WTC11 (cell line): ENCODE data around the gene COL5A2. TPM values are rescaled to one million over a fixed set of nuclear protein-coding genes. Genes with fewer than 3 reads are reported as not detected.
A peak's percentile ranks its signal among the peaks of the same experiment; 100 is the strongest.

ENCODE experiments used
- ATAC-seq: fragments of 200-7000 bp; cut with Tn5 transposase; 2 replicates; pipeline ENCODE4 v1.10.0; 2021; ENCODE audit warnings: mild to moderate bottlenecking, moderate library complexity
- CTCF ChIA-PET: fragments of 300-600 bp; sonication (Branson Sonifier 250); formaldehyde crosslinking; loops from one replicate; lab custom pipeline; 2021; ENCODE audit warnings: antibody characterized with exemption; lab: Charles Lee
- POLR2A ChIA-PET: fragments of 350-600 bp; sonication (Branson Sonifier 250); formaldehyde crosslinking; loops from one replicate; lab custom pipeline; 2021; ENCODE audit warnings: antibody characterized with exemption; lab: Charles Lee
- DNase-seq: peaks from one replicate; pipeline ENCODE4 v3.0.0; 2021; ENCODE audit warnings: low spot score
- H3K27ac Mint-ChIP-seq: 2 replicates; pipeline ENCODE4 v1.8.0; 2021; ENCODE audit warnings: mixed read lengths
- H3K27me3 Mint-ChIP-seq: 2 replicates; pipeline ENCODE4 v1.8.0; 2021; ENCODE audit warnings: low read depth, mild to moderate bottlenecking, moderate library complexity, mixed read lengths
- H3K36me3 Mint-ChIP-seq: 2 replicates; pipeline ENCODE4 v1.8.0; 2021; ENCODE audit warnings: mixed read lengths
- H3K4me1 Mint-ChIP-seq: 2 replicates; pipeline ENCODE4 v1.8.0; 2022; ENCODE audit warnings: mixed read lengths
- H3K4me3 Mint-ChIP-seq: 2 replicates; pipeline ENCODE4 v1.8.0; 2021; ENCODE audit warnings: mild to moderate bottlenecking, moderate library complexity, mixed read lengths
- H3K9me3 Mint-ChIP-seq: 2 replicates; pipeline ENCODE4 v1.8.0; 2021; ENCODE audit warnings: mixed read lengths
- AR ChIP-seq: fragments of 250-450 bp; sonication (Bioruptor Pico); IDR thresholded peaks from 2 replicates; pipeline ENCODE4 v1.9.0; 2021; ENCODE audit warnings: mild to moderate bottlenecking
- ATF2 ChIP-seq: sonication (generic); formaldehyde crosslinking; IDR thresholded peaks from 2 replicates; pipeline ENCODE4 v1.8.1; 2022; ENCODE audit warnings: low read depth, missing genetic modification reagents, borderline replicate concordance
- CBFB ChIP-seq: sonication (generic); formaldehyde crosslinking; IDR thresholded peaks from 2 replicates; pipeline ENCODE4 v1.8.1; 2022; ENCODE audit warnings: mild to moderate bottlenecking, low read depth, missing genetic modification reagents
- CREB1 ChIP-seq: sonication (generic); formaldehyde crosslinking; IDR thresholded peaks from 2 replicates; pipeline ENCODE4 v1.8.0; 2023; ENCODE audit warnings: mild to moderate bottlenecking, missing genetic modification reagents
- CTCF ChIP-seq: fragments of 200-600 bp; IDR thresholded peaks from 2 replicates; pipeline ENCODE4 v1.8.0; 2022; ENCODE audit warnings: antibody characterized with exemption
- E2F5 ChIP-seq: sonication (generic); formaldehyde crosslinking; IDR thresholded peaks from 2 replicates; pipeline ENCODE4 v1.8.1; 2022; ENCODE audit warnings: mild to moderate bottlenecking, moderate library complexity, missing genetic modification reagents
- FOXP1 ChIP-seq: sonication (generic); formaldehyde crosslinking; IDR thresholded peaks from 2 replicates; pipeline ENCODE4 v1.8.0; 2022; ENCODE audit warnings: missing genetic modification reagents, mild to moderate bottlenecking, moderate library complexity, borderline replicate concordance
- JUN ChIP-seq: sonication (generic); formaldehyde crosslinking; IDR thresholded peaks from 2 replicates; pipeline ENCODE4 v1.8.0; 2023; ENCODE audit warnings: mild to moderate bottlenecking, missing genetic modification reagents
- MXD4 ChIP-seq: fragments of 250-450 bp; sonication (Bioruptor Pico); IDR thresholded peaks from 2 replicates; pipeline ENCODE4 v1.8.0; 2021; ENCODE audit warnings: mild to moderate bottlenecking, moderate library complexity, borderline replicate concordance
- MYBL2 ChIP-seq: sonication (generic); formaldehyde crosslinking; IDR thresholded peaks from 2 replicates; pipeline ENCODE4 v1.8.1; 2023; ENCODE audit warnings: mild to moderate bottlenecking, moderate library complexity, missing genetic modification reagents
- PRRX2 ChIP-seq: fragments of 250-450 bp; sonication (Bioruptor Pico); IDR thresholded peaks from 2 replicates; pipeline ENCODE4 v1.8.0; 2021; ENCODE audit warnings: mild to moderate bottlenecking
- SMAD3 ChIP-seq: sonication (generic); formaldehyde crosslinking; IDR thresholded peaks from 2 replicates; pipeline ENCODE4 v1.8.0; 2022; ENCODE audit warnings: missing genetic modification reagents, mild to moderate bottlenecking, borderline replicate concordance
- SMAD4 ChIP-seq: sonication (generic); formaldehyde crosslinking; IDR thresholded peaks from 2 replicates; pipeline ENCODE4 v1.8.0; 2022; ENCODE audit warnings: mild to moderate bottlenecking, missing genetic modification reagents
- TEAD1 ChIP-seq: sonication (generic); formaldehyde crosslinking; IDR thresholded peaks from 2 replicates; pipeline ENCODE4 v1.8.0; 2022; ENCODE audit warnings: mild to moderate bottlenecking, missing genetic modification reagents
- ZMAT4 ChIP-seq: fragments of 250-450 bp; sonication (Bioruptor Pico); IDR thresholded peaks from 2 replicates; pipeline ENCODE4 v1.9.0; 2021; ENCODE audit warnings: mild to moderate bottlenecking
- ZNF232 ChIP-seq: sonication (generic); formaldehyde crosslinking; IDR thresholded peaks from 2 replicates; pipeline ENCODE4 v1.8.0; 2022; ENCODE audit warnings: mild to moderate bottlenecking, missing genetic modification reagents
- ZNF416 ChIP-seq: fragments of 250-450 bp; sonication (Bioruptor Pico); IDR thresholded peaks from 2 replicates; pipeline ENCODE4 v1.9.0; 2021; ENCODE audit warnings: mild to moderate bottlenecking, inconsistent platforms
- ZNF512 ChIP-seq: sonication (generic); formaldehyde crosslinking; IDR thresholded peaks from 2 replicates; pipeline ENCODE4 v1.8.1; 2022; ENCODE audit warnings: missing genetic modification reagents, borderline replicate concordance
- total RNA-seq: library from RNA; stranded (reverse); gene quantifications from 3 replicates; pipeline ENCODE4 v1.2.3, GENCODE V29; 2021

COL5A2 gene
- total RNA-seq, 1 experiment from 2014 or later: 16.0 TPM

- Mint-ChIP-seq H3K27ac (no peak overlapping the region), H3K4me1 (no peaks in the 10 kb centered on the region), H3K9me3 (no peaks in the 10 kb centered on the region), H3K4me3 (no peak overlapping the region), H3K36me3 (0 out of 2 replicates have a peak, but pooled peaks cover 3% of the 10 kb centered on the region)
- ChIA-PET POLR2A (no interaction called here), CTCF (no interaction called here)
- ATAC-seq: no peak
- TF ChIP-seq SMAD4 (CRISPR knock-in tag): no peak
- no peak for TF ChIP-seq PRRX2
- TF ChIP-seq ATF2 (CRISPR knock-in tag): no peak
- TF ChIP-seq E2F5 (CRISPR knock-in tag): no peak
- no peak for TF ChIP-seq MYBL2
- TF ChIP-seq, all 79 proteins: peak for 0
- H3K27me3 Mint-ChIP-seq: no peaks in the 10 kb centered on the region
- DNase-seq: no peak
These were observed 142.0 kb downstream of the COL5A2 start for GRCh38 chr2:189037518-189037917.

- ChIA-PET CTCF (no interaction called here), POLR2A (no interaction called here)
- no peaks in the 10 kb centered on the region for H3K4me1 Mint-ChIP-seq
- no peaks in the 10 kb centered on the region for H3K36me3 Mint-ChIP-seq
- H3K9me3 Mint-ChIP-seq: no peaks in the 10 kb centered on the region
- H3K4me3 Mint-ChIP-seq: no peak overlapping the region
- TF ChIP-seq FOXP1: no peak
- TF ChIP-seq CTCF: peak; percentile 44
- H3K27ac Mint-ChIP-seq: no peak overlapping the region
- H3K27me3 Mint-ChIP-seq: no peaks in the 10 kb centered on the region; the same call in 1 of the 2 replicates
- peak; percentile 96 for ATAC-seq
- DNase-seq: peak; percentile 37
These were observed 154.5 kb downstream of the COL5A2 start for GRCh38 chr2:189024901-189025618.

GRCh38 chr2:189022492-189022891 is 157.1 kb downstream of the COL5A2 start:
- ChIA-PET POLR2A (no interaction called here), CTCF (no interaction called here)
- no peaks in the 10 kb centered on the region for H3K36me3 Mint-ChIP-seq
- TF ChIP-seq MXD4 (CRISPR knock-in tag): no peak
- no peak for TF ChIP-seq ZNF232
- no peak for TF ChIP-seq CBFB (CRISPR knock-in tag)
- TF ChIP-seq ZMAT4 (CRISPR knock-in tag): no peak
- TF ChIP-seq CREB1 (CRISPR knock-in tag): no peak
- TF ChIP-seq JUN: no peak
- TF ChIP-seq TEAD1: no peak
- TF ChIP-seq ZNF512: no peak
- TF ChIP-seq SMAD3: no peak
- TF ChIP-seq SMAD4 (CRISPR knock-in tag): no peak
- no peak for TF ChIP-seq ZNF416 (CRISPR knock-in tag)
- no peak for TF ChIP-seq AR (CRISPR knock-in tag)
- no peak for ATAC-seq
- H3K27ac Mint-ChIP-seq: no peak overlapping the region
- no peaks in the 10 kb centered on the region; the same call in 1 of the 2 replicates for H3K27me3 Mint-ChIP-seq
- no peak for DNase-seq
- H3K4me1 Mint-ChIP-seq: no peaks in the 10 kb centered on the region
- H3K4me3 Mint-ChIP-seq: no peak overlapping the region
- H3K9me3 Mint-ChIP-seq: no peaks in the 10 kb centered on the region
